K562 (cell line): ENCODE data around the gene SLC7A8.

Experiments used
- CBX5 ChIP-seq: IDR thresholded peaks from 2 replicates; pipeline ENCODE4 v1.6.1; 2014; ENCODE audit warnings: low read depth, borderline replicate concordance
- JUND ChIP-seq, 2 experiments: IDR thresholded peaks; 2 replicates in 1 of 2; 3 replicates in 1 of 2; pipeline ENCODE4 v1.6.1; 2011; ENCODE audit warnings: borderline replicate concordance in 2 of 2, low read depth in 2 of 2, low read length in 2 of 2, improper control_type of control experiment in 1 of 2, missing biosample characterization in 1 of 2, missing genetic modification characterization in 1 of 2, missing genetic modification reagents in 1 of 2
- NEUROD1 ChIP-seq: fragments of 150-350 bp; IDR thresholded peaks from 2 replicates; pipeline ENCODE4 v1.6.1; 2014; ENCODE audit warnings: borderline replicate concordance, low read length, low read depth; ENCODE audit not compliant: partially characterized antibody
- NFE2L1 ChIP-seq: fragments of 450-650 bp; IDR thresholded peaks from 2 replicates; pipeline ENCODE4 v1.6.1; 2016; ENCODE audit warnings: missing genetic modification characterization, low read depth, mild to moderate bottlenecking, missing compliant biosample characterization, moderate library complexity, borderline replicate concordance
- NR1H2 ChIP-seq: sonication (generic); formaldehyde crosslinking; IDR thresholded peaks from 2 replicates; pipeline ENCODE4 v1.4.0; 2020; ENCODE audit warnings: mild to moderate bottlenecking, missing genetic modification reagents
- SAFB ChIP-seq: fragments of 200-400 bp; formaldehyde crosslinking; IDR thresholded peaks from 2 replicates; pipeline ENCODE4 v1.6.1; 2017; ENCODE audit warnings: low read depth, low read length, borderline replicate concordance
- SMARCA4 ChIP-seq: fragments of 450-650 bp; IDR thresholded peaks from 2 replicates; pipeline ENCODE4 v1.6.1; 2016
- TAF9B ChIP-seq: fragments of 450-650 bp; IDR thresholded peaks from 2 replicates; pipeline ENCODE4 v1.6.1; 2018; ENCODE audit warnings: mild to moderate bottlenecking; ENCODE audit not compliant: partially characterized antibody
- ZNF121 ChIP-seq: sonication (generic); formaldehyde crosslinking; conservative IDR thresholded peaks from 2 replicates; pipeline ENCODE4 v1.8.0; 2022; ENCODE audit warnings: missing genetic modification reagents
- ZNF274 ChIP-seq: IDR thresholded peaks from 2 replicates; pipeline ENCODE4 v1.6.1; 2011; ENCODE audit warnings: low read depth, mild to moderate bottlenecking, low read length, moderate library complexity, borderline replicate concordance
- TF ChIP-seq, protein P1 (sequence below): sonication (generic); formaldehyde crosslinking; IDR thresholded peaks from 2 replicates; pipeline ENCODE4 v1.8.0; 2023; ENCODE audit warnings: mild to moderate bottlenecking, missing genetic modification reagents
- TF ChIP-seq, protein P2 (sequence below): fragments of 450-650 bp; IDR thresholded peaks from 2 replicates; pipeline ENCODE4 v1.7.1; 2018; ENCODE audit warnings: mild to moderate bottlenecking, low read depth; ENCODE audit not compliant: partially characterized antibody

DNA sequence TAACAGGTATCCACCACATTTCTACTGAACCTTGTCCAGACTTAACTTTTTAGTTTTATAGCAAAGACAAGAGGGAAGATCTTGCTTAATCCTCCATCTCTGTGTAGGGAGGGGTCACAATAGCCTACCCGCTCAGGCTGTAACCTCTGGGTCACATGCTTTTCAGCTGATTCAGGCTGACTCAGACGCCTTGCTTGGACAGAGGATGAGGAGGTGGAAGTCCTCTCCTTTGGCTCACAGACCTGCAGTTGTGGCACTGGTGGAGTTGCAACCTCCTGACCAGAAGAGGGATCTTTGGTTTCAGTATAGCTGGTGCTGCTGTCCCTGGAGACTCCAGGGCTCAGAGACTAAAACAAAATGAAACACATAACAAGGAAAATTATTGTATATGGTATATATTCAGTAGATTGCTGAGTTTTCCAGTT is 104.8 kb downstream of the SLC7A8 start:
- TF ChIP-seq NEUROD1 (peak; percentile 18), ZNF274 (no peak), TAF9B (peak; percentile 81), SMARCA4 (peak; percentile 86), JUND (IDR thresholded peaks at IDR 0.05; ENCODE audit: borderline replicate concordance, low read depth, low read length) (peak; percentile 97), JUND (tag; IDR thresholded peaks at IDR 0.05; ENCODE audit: borderline replicate concordance, low read depth, low read length) (peak; percentile 96; the same call in 2 of the 3 replicates), ZNF121 (CRISPR knock-in tag) (no peak), SAFB (no peak), NR1H2 (CRISPR knock-in tag) (no peak), NFE2L1 (no peak), CBX5 (no peak)
- TF ChIP-seq, protein P1, sequence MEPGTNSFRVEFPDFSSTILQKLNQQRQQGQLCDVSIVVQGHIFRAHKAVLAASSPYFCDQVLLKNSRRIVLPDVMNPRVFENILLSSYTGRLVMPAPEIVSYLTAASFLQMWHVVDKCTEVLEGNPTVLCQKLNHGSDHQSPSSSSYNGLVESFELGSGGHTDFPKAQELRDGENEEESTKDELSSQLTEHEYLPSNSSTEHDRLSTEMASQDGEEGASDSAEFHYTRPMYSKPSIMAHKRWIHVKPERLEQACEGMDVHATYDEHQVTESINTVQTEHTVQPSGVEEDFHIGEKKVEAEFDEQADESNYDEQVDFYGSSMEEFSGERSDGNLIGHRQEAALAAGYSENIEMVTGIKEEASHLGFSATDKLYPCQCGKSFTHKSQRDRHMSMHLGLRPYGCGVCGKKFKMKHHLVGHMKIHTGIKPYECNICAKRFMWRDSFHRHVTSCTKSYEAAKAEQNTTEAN (CRISPR knock-in tag): no peak
- TF ChIP-seq, protein P2, sequence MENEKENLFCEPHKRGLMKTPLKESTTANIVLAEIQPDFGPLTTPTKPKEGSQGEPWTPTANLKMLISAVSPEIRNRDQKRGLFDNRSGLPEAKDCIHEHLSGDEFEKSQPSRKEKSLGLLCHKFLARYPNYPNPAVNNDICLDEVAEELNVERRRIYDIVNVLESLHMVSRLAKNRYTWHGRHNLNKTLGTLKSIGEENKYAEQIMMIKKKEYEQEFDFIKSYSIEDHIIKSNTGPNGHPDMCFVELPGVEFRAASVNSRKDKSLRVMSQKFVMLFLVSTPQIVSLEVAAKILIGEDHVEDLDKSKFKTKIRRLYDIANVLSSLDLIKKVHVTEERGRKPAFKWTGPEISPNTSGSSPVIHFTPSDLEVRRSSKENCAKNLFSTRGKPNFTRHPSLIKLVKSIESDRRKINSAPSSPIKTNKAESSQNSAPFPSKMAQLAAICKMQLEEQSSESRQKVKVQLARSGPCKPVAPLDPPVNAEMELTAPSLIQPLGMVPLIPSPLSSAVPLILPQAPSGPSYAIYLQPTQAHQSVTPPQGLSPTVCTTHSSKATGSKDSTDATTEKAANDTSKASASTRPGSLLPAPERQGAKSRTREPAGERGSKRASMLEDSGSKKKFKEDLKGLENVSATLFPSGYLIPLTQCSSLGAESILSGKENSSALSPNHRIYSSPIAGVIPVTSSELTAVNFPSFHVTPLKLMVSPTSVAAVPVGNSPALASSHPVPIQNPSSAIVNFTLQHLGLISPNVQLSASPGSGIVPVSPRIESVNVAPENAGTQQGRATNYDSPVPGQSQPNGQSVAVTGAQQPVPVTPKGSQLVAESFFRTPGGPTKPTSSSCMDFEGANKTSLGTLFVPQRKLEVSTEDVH: no peak
